Bronchial epithelial cell (primary cell): ENCODE data around the gene UVRAG. TPM values are rescaled to one million over a fixed set of nuclear protein-coding genes. Genes with fewer than 3 reads are reported as not detected.

Source experiments
- DNase-seq: peaks from one replicate; pipeline ENCODE4 v3.0.0-alpha.2; 2010; ENCODE audit warnings: low read depth
- FAIRE-seq: peaks from 2 replicates; lab custom pipeline; 2011; peaks lifted over from hg19 to GRCh38; lab: Jason Lieb, UNC
- H3K27me3 ChIP-seq: 2 replicates; pipeline ENCODE4 v1.5.1; 2011; ENCODE audit warnings: low read length; ENCODE audit not compliant: control insufficient read depth, insufficient read depth
- H3K36me3 ChIP-seq: 2 replicates; pipeline ENCODE4 v1.5.1; 2011; ENCODE audit warnings: low read length; ENCODE audit not compliant: control insufficient read depth, insufficient read depth
- H3K4me3 ChIP-seq: 2 replicates; pipeline ENCODE4 v1.5.1; 2011; ENCODE audit warnings: mild to moderate bottlenecking, low read depth, low read length, control low read depth
- total RNA-seq: library from RNA; depleted of rRNA; stranded (reverse); fragments of >200 nt; gene quantifications from 2 replicates; pipeline ENCODE4 v1.2.1, GENCODE V29; 2014
- TF ChIP-seq, protein P1 (sequence below): IDR thresholded peaks from 2 replicates; pipeline ENCODE4 v1.5.1; 2011; ENCODE audit warnings: mild to moderate bottlenecking, moderate library complexity, low read length, control low read depth, inconsistent platforms; ENCODE audit not compliant: insufficient read depth, severe bottlenecking

The UVRAG gene
- total RNA-seq, 1 donor from 2014 or later, result 11.1 TPM

DNA sequence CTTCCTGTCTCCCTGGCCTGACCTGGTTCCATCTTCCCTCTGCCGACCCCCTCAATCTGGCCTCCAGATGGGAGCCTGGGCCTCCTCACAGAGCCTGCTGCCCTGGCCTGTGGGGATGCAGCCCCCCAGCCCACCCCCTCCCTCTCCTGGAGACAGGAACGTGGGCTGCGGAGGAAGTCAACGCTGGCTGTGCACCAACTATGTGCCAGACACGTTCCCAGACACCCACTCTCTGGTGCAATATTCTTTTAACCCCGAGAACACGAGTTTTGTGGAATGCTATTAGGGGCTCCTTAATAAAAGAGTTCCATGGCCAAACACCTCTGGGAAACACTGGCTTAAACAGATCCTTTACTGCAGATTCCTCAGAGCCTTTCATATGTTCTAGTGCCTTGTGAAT lies 375.4 kb downstream of the UVRAG start:
- TF ChIP-seq, protein P1, sequence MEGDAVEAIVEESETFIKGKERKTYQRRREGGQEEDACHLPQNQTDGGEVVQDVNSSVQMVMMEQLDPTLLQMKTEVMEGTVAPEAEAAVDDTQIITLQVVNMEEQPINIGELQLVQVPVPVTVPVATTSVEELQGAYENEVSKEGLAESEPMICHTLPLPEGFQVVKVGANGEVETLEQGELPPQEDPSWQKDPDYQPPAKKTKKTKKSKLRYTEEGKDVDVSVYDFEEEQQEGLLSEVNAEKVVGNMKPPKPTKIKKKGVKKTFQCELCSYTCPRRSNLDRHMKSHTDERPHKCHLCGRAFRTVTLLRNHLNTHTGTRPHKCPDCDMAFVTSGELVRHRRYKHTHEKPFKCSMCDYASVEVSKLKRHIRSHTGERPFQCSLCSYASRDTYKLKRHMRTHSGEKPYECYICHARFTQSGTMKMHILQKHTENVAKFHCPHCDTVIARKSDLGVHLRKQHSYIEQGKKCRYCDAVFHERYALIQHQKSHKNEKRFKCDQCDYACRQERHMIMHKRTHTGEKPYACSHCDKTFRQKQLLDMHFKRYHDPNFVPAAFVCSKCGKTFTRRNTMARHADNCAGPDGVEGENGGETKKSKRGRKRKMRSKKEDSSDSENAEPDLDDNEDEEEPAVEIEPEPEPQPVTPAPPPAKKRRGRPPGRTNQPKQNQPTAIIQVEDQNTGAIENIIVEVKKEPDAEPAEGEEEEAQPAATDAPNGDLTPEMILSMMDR, result no peak
- H3K4me3 ChIP-seq, result no peak overlapping the region
- H3K27me3 ChIP-seq, result no peaks in the 10 kb centered on the region
- no peaks in the 10 kb centered on the region for H3K36me3 ChIP-seq
- FAIRE-seq, result no peak
- DNase-seq, result no peak

Other genes starting within 250 kb of the UVRAG start
- gene MAP6, start 146.2 kb upstream of the UVRAG start, total RNA-seq, result 0.13 TPM in 1 of 2 replicates, not detected in the other
- not detected in 2 replicates for gene MOGAT2, start 97.4 kb upstream of the UVRAG start, total RNA-seq
- gene DGAT2, start 46.4 kb upstream of the UVRAG start, total RNA-seq, result 2.6 and 23.2 TPM in 2 replicates